Mammary epithelial cell (primary cell): ENCODE results near the gene P4HA2.

ENCODE experiments used
- CTCF ChIP-seq, 2 donors: IDR thresholded peaks in 1 of 2; conservative IDR thresholded peaks in 1 of 2; 2 replicates each; pipeline ENCODE4 v1.5.1; 2011 to 2012; ENCODE audit warnings: inconsistent platforms in 2 of 2, low read length in 2 of 2, mild to moderate bottlenecking in 2 of 2, control low read depth in 1 of 2, low read depth in 1 of 2; ENCODE audit not compliant: insufficient read depth in 1 of 2; ENCODE audit errors: extremely low read depth in 1 of 2
- EZH2 ChIP-seq: IDR thresholded peaks from 2 replicates; pipeline ENCODE4 v1.6.1; 2012; ENCODE audit warnings: low read length, inconsistent platforms, borderline replicate concordance

GRCh38 chr5:132203916-132204315, 23.7 kb downstream of the P4HA2 start:
- TF ChIP-seq CTCF (conservative IDR thresholded peaks at IDR 0.05 in 1 of 2, IDR thresholded peaks at IDR 0.05 in 1 of 2; ENCODE audit: extremely low read depth in 1 of 2, insufficient read depth in 1 of 2, low read depth in 1 of 2, low read length in 2 of 2) (no peak), EZH2 (no peak)
